Dermis blood vessel endothelial cell (primary cell): ENCODE data around the gene ASB10. TPM values are rescaled to one million over a fixed set of nuclear protein-coding genes. Genes with fewer than 3 reads are reported as not detected.

Experiments
- DNase-seq: peaks from one replicate; pipeline ENCODE4 v3.0.0; 2010
- total RNA-seq: library from RNA; depleted of rRNA; stranded (reverse); fragments of >200 nt; gene quantifications from 2 replicates; pipeline ENCODE4 v1.2.3, GENCODE V29; 2014

ASB10 gene
- total RNA-seq, 1 donor from 2014 or later: not detected

GRCh38 chr7:151210087-151210854 is 23.2 kb upstream of the ASB10 start, which contains the start of gene H2BK1:
H2BK1 (minus strand) TSS chr7:151210488; CDS start chr7:151210318, 170 bp downstream.
- DNase-seq: no peak

GRCh38 chr7:151209588-151209987 is 22.5 kb upstream of the ASB10 start:
- DNase-seq: no peak

- DNase-seq: no peak
Measured at GRCh38 chr7:151208253-151208862, 21.3 kb upstream of the ASB10 start.

GRCh38 chr7:151207804-151208203 is 20.8 kb upstream of the ASB10 start:
- DNase-seq: no peak

GRCh38 chr7:151207315-151207714 is 20.3 kb upstream of the ASB10 start:
- no peak for DNase-seq

- no peak for DNase-seq
Measured at GRCh38 chr7:151206914-151207313, 19.9 kb upstream of the ASB10 start.

- no peak for DNase-seq
Measured at GRCh38 chr7:151205730-151206129, 18.7 kb upstream of the ASB10 start.

GRCh38 chr7:151204383-151205032 is 17.5 kb upstream of the ASB10 start:
- peak; percentile 11 for DNase-seq

- no peak for DNase-seq
Measured at GRCh38 chr7:151202836-151203235, 15.8 kb upstream of the ASB10 start.

- no peak for DNase-seq
Measured at GRCh38 chr7:151201751-151202150, 14.7 kb upstream of the ASB10 start.

- no peak for DNase-seq
Measured at GRCh38 chr7:151201344-151201743, 14.3 kb upstream of the ASB10 start.

- DNase-seq: no peak
Measured at GRCh38 chr7:151198945-151199848, 12.1 kb upstream of the ASB10 start.

- DNase-seq: no peak
Measured at GRCh38 chr7:151197932-151198331, 10.9 kb upstream of the ASB10 start.

GRCh38 chr7:151195616-151196450 is 8.8 kb upstream of the ASB10 start:
- no peak for DNase-seq

- DNase-seq: no peak
Measured at GRCh38 chr7:151194188-151194587, 7.1 kb upstream of the ASB10 start.

GRCh38 chr7:151193203-151193978 is 6.3 kb upstream of the ASB10 start:
- DNase-seq: no peak

- DNase-seq: no peak
Measured at GRCh38 chr7:151192002-151192539, 5.0 kb upstream of the ASB10 start.

- DNase-seq: no peak
Measured at GRCh38 chr7:151191544-151191943, 4.5 kb upstream of the ASB10 start.

- no peak for DNase-seq
Measured at GRCh38 chr7:151189038-151189437, 2.0 kb upstream of the ASB10 start.

GRCh38 chr7:151188252-151188542 is 1.1 kb upstream of the ASB10 start:
- no peak for DNase-seq
